SK-N-SH treated with all-trans-retinoic acid at 6 μM for 48 hours (cell line): ENCODE results near the gene RAB13.

Source experiments
- ATAC-seq: fragments of 200-7000 bp; cut with Tn5 transposase; 3 replicates; pipeline ENCODE4 v1.9.1; 2020; ENCODE audit warnings: mild to moderate bottlenecking, moderate library complexity
- ARNTL ChIP-seq: fragments of 450-650 bp; formaldehyde crosslinking; IDR thresholded peaks from 2 replicates; pipeline ENCODE4 v1.5.0; 2020; ENCODE audit warnings: low read depth, mild to moderate bottlenecking, moderate library complexity, borderline replicate concordance
- BACH2 ChIP-seq: fragments of 250-450 bp; sonication (Bioruptor Pico); IDR thresholded peaks from 2 replicates; pipeline ENCODE4 v1.9.0; 2021; ENCODE audit warnings: mild to moderate bottlenecking, borderline replicate concordance
- CREB5 ChIP-seq: fragments of 250-450 bp; sonication (Bioruptor Pico); IDR thresholded peaks from 2 replicates; pipeline ENCODE4 v1.5.1; 2020; ENCODE audit warnings: low read depth, mild to moderate bottlenecking, moderate library complexity
- CSDC2 ChIP-seq: fragments of 250-450 bp; sonication (Bioruptor Pico); IDR thresholded peaks from 2 replicates; pipeline ENCODE4 v1.5.0; 2020; ENCODE audit warnings: mild to moderate bottlenecking, moderate library complexity
- ESRRG ChIP-seq: fragments of 250-450 bp; sonication (Bioruptor Pico); IDR thresholded peaks from 2 replicates; pipeline ENCODE4 v1.6.1; 2021; ENCODE audit warnings: mild to moderate bottlenecking
- GLIS3 ChIP-seq: fragments of 250-450 bp; sonication (Bioruptor Pico); IDR thresholded peaks from 2 replicates; pipeline ENCODE4 v1.5.0; 2020; ENCODE audit warnings: mild to moderate bottlenecking, moderate library complexity
- ISL1 ChIP-seq: fragments of 250-450 bp; sonication (Bioruptor Pico); IDR thresholded peaks from 2 replicates; pipeline ENCODE4 v2.1.2; 2022; ENCODE audit warnings: mild to moderate bottlenecking, moderate library complexity
- OSR1 ChIP-seq: fragments of 250-450 bp; sonication (Bioruptor Pico); IDR thresholded peaks from 2 replicates; pipeline ENCODE4 v1.8.0; 2022; ENCODE audit warnings: moderate library complexity, mild to moderate bottlenecking, inconsistent platforms
- PATZ1 ChIP-seq: fragments of 250-450 bp; sonication (Bioruptor Pico); IDR thresholded peaks from 2 replicates; pipeline ENCODE4 v1.8.0; 2020; ENCODE audit warnings: mild to moderate bottlenecking, moderate library complexity, borderline replicate concordance
- POU6F1 ChIP-seq: fragments of 250-450 bp; sonication (Bioruptor Pico); IDR thresholded peaks from 2 replicates; pipeline ENCODE4 v1.8.0; 2021; ENCODE audit warnings: low read depth, mild to moderate bottlenecking, moderate library complexity, borderline replicate concordance
- PPARA ChIP-seq: fragments of 250-450 bp; sonication (Bioruptor Pico); IDR thresholded peaks from 2 replicates; pipeline ENCODE4 v1.5.0; 2020; ENCODE audit warnings: mild to moderate bottlenecking, borderline replicate concordance
- RARB ChIP-seq: fragments of 250-450 bp; sonication (Bioruptor Pico); IDR thresholded peaks from 2 replicates; pipeline ENCODE4 v1.8.0; 2021; ENCODE audit warnings: mild to moderate bottlenecking, moderate library complexity
- SNAI2 ChIP-seq: fragments of 250-450 bp; sonication (Bioruptor Pico); IDR thresholded peaks from 2 replicates; pipeline ENCODE4 v1.5.0; 2020; ENCODE audit warnings: mild to moderate bottlenecking, moderate library complexity
- TCF4 ChIP-seq: fragments of 250-450 bp; sonication (Bioruptor Pico); IDR thresholded peaks from 2 replicates; pipeline ENCODE4 v1.8.0; 2021; ENCODE audit warnings: mild to moderate bottlenecking, moderate library complexity, borderline replicate concordance
- TOX ChIP-seq: fragments of 250-450 bp; sonication (Bioruptor Pico); IDR thresholded peaks from 2 replicates; pipeline ENCODE4 v1.8.0; 2021; ENCODE audit warnings: mild to moderate bottlenecking, moderate library complexity, borderline replicate concordance
- TSHZ2 ChIP-seq: fragments of 250-450 bp; sonication (Bioruptor Pico); IDR thresholded peaks from 2 replicates; pipeline ENCODE4 v1.5.0; 2020; ENCODE audit warnings: mild to moderate bottlenecking, moderate library complexity
- ZC3H10 ChIP-seq: fragments of 250-450 bp; sonication (Bioruptor Pico); IDR thresholded peaks from 2 replicates; pipeline ENCODE4 v1.5.1; 2021; ENCODE audit warnings: mild to moderate bottlenecking, moderate library complexity
- ZFP3 ChIP-seq: fragments of 250-450 bp; sonication (Bioruptor Pico); IDR thresholded peaks from 2 replicates; pipeline ENCODE4 v1.5.0; 2020; ENCODE audit warnings: mild to moderate bottlenecking, moderate library complexity
- ZFP30 ChIP-seq: fragments of 450-650 bp; formaldehyde crosslinking; IDR thresholded peaks from 2 replicates; pipeline ENCODE4 v1.5.0; 2022; ENCODE audit warnings: mild to moderate bottlenecking, moderate library complexity
- ZNF70 ChIP-seq: fragments of 450-650 bp; formaldehyde crosslinking; IDR thresholded peaks from 2 replicates; pipeline ENCODE4 v1.5.0; 2020; ENCODE audit warnings: mild to moderate bottlenecking, moderate library complexity

RAB13 gene

GRCh38 chr1:153968408-153968807 lies 17.7 kb downstream of the RAB13 start:
- ATAC-seq: no peak
- TF ChIP-seq TOX (CRISPR knock-in tag) (no peak), OSR1 (CRISPR knock-in tag) (no peak), CREB5 (CRISPR knock-in tag) (no peak), ISL1 (CRISPR knock-in tag) (no peak), ZFP3 (CRISPR knock-in tag) (no peak), GLIS3 (CRISPR knock-in tag) (no peak), RARB (no peak), SNAI2 (CRISPR knock-in tag) (no peak)

- no peak for ATAC-seq
- TF ChIP-seq OSR1 (CRISPR knock-in tag) (no peak), PPARA (CRISPR knock-in tag) (no peak), TSHZ2 (CRISPR knock-in tag) (no peak), CSDC2 (CRISPR knock-in tag) (no peak), ARNTL (no peak), POU6F1 (no peak), ZFP3 (CRISPR knock-in tag) (no peak), CREB5 (CRISPR knock-in tag) (no peak), TCF4 (CRISPR knock-in tag) (no peak), RARB (no peak), SNAI2 (CRISPR knock-in tag) (no peak), TOX (CRISPR knock-in tag) (no peak), ZNF70 (CRISPR knock-in tag) (no peak), ZFP30 (no peak), BACH2 (no peak), PATZ1 (no peak), ZC3H10 (CRISPR knock-in tag) (no peak)
- TF ChIP-seq, all 23 proteins: peak for 0
Measured at GRCh38 chr1:153968000-153968363, 18.2 kb downstream of the RAB13 start.

- ATAC-seq: peak; percentile 90
- TF ChIP-seq PPARA (CRISPR knock-in tag) (no peak), ESRRG (CRISPR knock-in tag) (no peak), ZFP3 (CRISPR knock-in tag) (0 out of 2 replicates have a peak, but pooled peaks have one; percentile 14), POU6F1 (0 out of 2 replicates have a peak, but pooled peaks have one; percentile 7)
Measured at GRCh38 chr1:153967107-153967999, 18.8 kb downstream of the RAB13 start, which contains the start of gene CREB3L4. TSS of gene CREB3L4 (plus strand) at chr1:153967902. CDS start at chr1:153968526, 624 bp downstream.
